ENCODE results near the gene LARGE1.

LARGE1 gene

GRCh38 chr22:33401291-33401690 is 519.0 kb downstream of the LARGE1 start:
- peaks cover 1% of the 10 kb centered on the region for H3K79me1 ChIP-seq (ENCODE audit: low read length)
- H3K4me3 ChIP-seq (ENCODE audit: low read depth, low read length), result no peak overlapping the region
- H3K36me3 ChIP-seq (ENCODE audit: control insufficient read depth in 1 of 2, insufficient read depth in 2 of 2, low read length in 2 of 2), result no peaks in the 10 kb centered on the region
- no CpG with 5 or more reads among the region's 5 CpGs for WGBS (ENCODE audit: extremely low coverage, insufficient coverage, insufficient read length)
- H3K9ac ChIP-seq (ENCODE audit: low read length), result no peak overlapping the region
- peaks cover 0 to 2% of the 10 kb centered on the region in 2 experiments for H3K4me1 ChIP-seq (ENCODE audit: control insufficient read depth in 1 of 2, insufficient read depth in 2 of 2, low read length in 2 of 2)
- H3K27me3 ChIP-seq (ENCODE audit: insufficient read depth, low read length), result no peaks in the 10 kb centered on the region
- no peak overlapping the region for H2BK5ac ChIP-seq (ENCODE audit: low read depth, low read length, poor library complexity)
- H2BK120ac ChIP-seq (ENCODE audit: insufficient read depth, low read length, poor library complexity), result no peak overlapping the region
- no peak overlapping the region for H3K18ac ChIP-seq (ENCODE audit: low read length)
- no peak overlapping the region for H3K4me2 ChIP-seq (ENCODE audit: low read length)
- H2BK12ac ChIP-seq (ENCODE audit: low read length), result no peak overlapping the region
- H3K9me3 ChIP-seq (ENCODE audit: insufficient read depth, low read depth, low read length), result no peaks in the 10 kb centered on the region
- no peak overlapping the region for H3K14ac ChIP-seq (ENCODE audit: low read length)
- DNase-seq, result no peak
- no peak overlapping the region for H3K27ac ChIP-seq (ENCODE audit: low read depth, low read length)
- H4K8ac ChIP-seq (ENCODE audit: low read depth, low read length), result no peak overlapping the region
- H3K4ac ChIP-seq (ENCODE audit: low read depth, low read length), result no peak overlapping the region
- H4K12ac ChIP-seq (ENCODE audit: low read depth, low read length), result no peak overlapping the region
- H3K79me2 ChIP-seq (ENCODE audit: control insufficient read depth, insufficient read depth, low read length, poor library complexity), result no peaks in the 10 kb centered on the region
- no peak overlapping the region for H2AK5ac ChIP-seq (ENCODE audit: low read length)
- no peak overlapping the region for H4K91ac ChIP-seq (ENCODE audit: low read depth, low read length)
- H3K23ac ChIP-seq (ENCODE audit: low read length), result no peak overlapping the region
- no peak overlapping the region for H2AFZ ChIP-seq (ENCODE audit: insufficient read depth, low read length, poor library complexity)

GRCh38 chr22:33400891-33401290 is 519.4 kb downstream of the LARGE1 start:
- WGBS (ENCODE audit: extremely low coverage, insufficient coverage, insufficient read length), result no CpG with 5 or more reads among the region's 5 CpGs
- Histone ChIP-seq H3K4me3 (ENCODE audit: low read depth, low read length) (no peak overlapping the region), H4K91ac (ENCODE audit: low read depth, low read length) (no peak overlapping the region), H2AFZ (ENCODE audit: insufficient read depth, low read length, poor library complexity) (no peak overlapping the region), H4K12ac (ENCODE audit: low read depth, low read length) (no peak overlapping the region), H3K27ac (ENCODE audit: low read depth, low read length) (no peak overlapping the region), H3K4me1 (ENCODE audit: control insufficient read depth in 1 of 2, insufficient read depth in 2 of 2, low read length in 2 of 2) (peaks cover 0 to 2% of the 10 kb centered on the region in 2 experiments), H3K9ac (ENCODE audit: low read length) (no peak overlapping the region), H3K4ac (ENCODE audit: low read depth, low read length) (no peak overlapping the region), H3K14ac (ENCODE audit: low read length) (no peak overlapping the region), H3K18ac (ENCODE audit: low read length) (no peak overlapping the region), H2BK5ac (ENCODE audit: low read depth, low read length, poor library complexity) (no peak overlapping the region), H2BK12ac (ENCODE audit: low read length) (no peak overlapping the region), H3K27me3 (ENCODE audit: insufficient read depth, low read length) (no peaks in the 10 kb centered on the region), H3K9me3 (ENCODE audit: insufficient read depth, low read depth, low read length) (no peaks in the 10 kb centered on the region), H3K79me1 (ENCODE audit: low read length) (peaks cover 1% of the 10 kb centered on the region), H3K4me2 (ENCODE audit: low read length) (no peak overlapping the region), H4K8ac (ENCODE audit: low read depth, low read length) (no peak overlapping the region), H2BK120ac (ENCODE audit: insufficient read depth, low read length, poor library complexity) (no peak overlapping the region), H3K79me2 (ENCODE audit: control insufficient read depth, insufficient read depth, low read length, poor library complexity) (no peaks in the 10 kb centered on the region), H3K23ac (ENCODE audit: low read length) (no peak overlapping the region), H3K36me3 (ENCODE audit: control insufficient read depth in 1 of 2, insufficient read depth in 2 of 2, low read length in 2 of 2) (no peaks in the 10 kb centered on the region), H2AK5ac (ENCODE audit: low read length) (no peak overlapping the region)
- DNase-seq, result no peak

- Histone ChIP-seq H4K8ac (ENCODE audit: low read depth, low read length) (no peak overlapping the region), H3K9me3 (ENCODE audit: insufficient read depth, low read depth, low read length) (no peaks in the 10 kb centered on the region), H4K91ac (ENCODE audit: low read depth, low read length) (no peak overlapping the region), H3K4me1 (ENCODE audit: control insufficient read depth in 1 of 2, insufficient read depth in 2 of 2, low read length in 2 of 2) (peaks cover 0 to 2% of the 10 kb centered on the region in 2 experiments), H3K27me3 (ENCODE audit: insufficient read depth, low read length) (no peaks in the 10 kb centered on the region), H3K36me3 (ENCODE audit: control insufficient read depth in 1 of 2, insufficient read depth in 2 of 2, low read length in 2 of 2) (no peaks in the 10 kb centered on the region), H3K14ac (ENCODE audit: low read length) (no peak overlapping the region), H3K9ac (ENCODE audit: low read length) (no peak overlapping the region), H2AFZ (ENCODE audit: insufficient read depth, low read length, poor library complexity) (no peak overlapping the region), H3K27ac (ENCODE audit: low read depth, low read length) (no peak overlapping the region), H3K79me1 (ENCODE audit: low read length) (peaks cover 1% of the 10 kb centered on the region), H3K23ac (ENCODE audit: low read length) (no peak overlapping the region), H2AK5ac (ENCODE audit: low read length) (no peak overlapping the region), H3K4ac (ENCODE audit: low read depth, low read length) (no peak overlapping the region), H2BK12ac (ENCODE audit: low read length) (no peak overlapping the region), H3K79me2 (ENCODE audit: control insufficient read depth, insufficient read depth, low read length, poor library complexity) (no peaks in the 10 kb centered on the region), H3K4me2 (ENCODE audit: low read length) (no peak overlapping the region), H2BK5ac (ENCODE audit: low read depth, low read length, poor library complexity) (no peak overlapping the region), H3K18ac (ENCODE audit: low read length) (no peak overlapping the region), H4K12ac (ENCODE audit: low read depth, low read length) (no peak overlapping the region), H2BK120ac (ENCODE audit: insufficient read depth, low read length, poor library complexity) (no peak overlapping the region), H3K4me3 (ENCODE audit: low read depth, low read length) (no peak overlapping the region)
- no CpG with 5 or more reads among the region's 9 CpGs for WGBS (ENCODE audit: extremely low coverage, insufficient coverage, insufficient read length)
- peak in 1 of 2 donors; percentile 59 for DNase-seq
These were observed 520.0 kb downstream of the LARGE1 start for GRCh38 chr22:33400061-33400840.

- Histone ChIP-seq H3K14ac (ENCODE audit: low read length) (no peak overlapping the region), H4K12ac (ENCODE audit: low read depth, low read length) (no peak overlapping the region), H3K4me3 (ENCODE audit: low read depth, low read length) (no peak overlapping the region), H2BK120ac (ENCODE audit: insufficient read depth, low read length, poor library complexity) (no peak overlapping the region), H3K9me3 (ENCODE audit: insufficient read depth, low read depth, low read length) (no peaks in the 10 kb centered on the region), H3K79me2 (ENCODE audit: control insufficient read depth, insufficient read depth, low read length, poor library complexity) (no peaks in the 10 kb centered on the region), H3K27ac (ENCODE audit: low read depth, low read length) (no peak overlapping the region), H3K9ac (ENCODE audit: low read length) (no peak overlapping the region), H2BK5ac (ENCODE audit: low read depth, low read length, poor library complexity) (no peak overlapping the region), H3K23ac (ENCODE audit: low read length) (no peak overlapping the region), H3K4ac (ENCODE audit: low read depth, low read length) (no peak overlapping the region), H4K91ac (ENCODE audit: low read depth, low read length) (no peak overlapping the region), H2AK5ac (ENCODE audit: low read length) (no peak overlapping the region), H4K8ac (ENCODE audit: low read depth, low read length) (no peak overlapping the region), H3K4me2 (ENCODE audit: low read length) (no peak overlapping the region), H2BK12ac (ENCODE audit: low read length) (no peak overlapping the region), H3K79me1 (ENCODE audit: low read length) (peaks cover 1% of the 10 kb centered on the region), H3K36me3 (ENCODE audit: control insufficient read depth in 1 of 2, insufficient read depth in 2 of 2, low read length in 2 of 2) (peaks cover 0 to 2% of the 10 kb centered on the region in 2 experiments), H3K18ac (ENCODE audit: low read length) (no peak overlapping the region), H3K27me3 (ENCODE audit: insufficient read depth, low read length) (no peaks in the 10 kb centered on the region), H2AFZ (ENCODE audit: insufficient read depth, low read length, poor library complexity) (no peak overlapping the region), H3K4me1 (ENCODE audit: control insufficient read depth in 1 of 2, insufficient read depth in 2 of 2, low read length in 2 of 2) (peaks cover 0 to 2% of the 10 kb centered on the region in 2 experiments)
- no CpG with 5 or more reads among the region's 4 CpGs for WGBS (ENCODE audit: extremely low coverage, insufficient coverage, insufficient read length)
- DNase-seq, result peak; percentile 56 to 86
These were observed 522.8 kb downstream of the LARGE1 start for GRCh38 chr22:33397381-33397907.
